ENCODE results near the gene AFM. TPM values are rescaled to one million over a fixed set of nuclear protein-coding genes. Genes with fewer than 3 reads are reported as not detected.

Gene AFM
- total RNA-seq, 5 donors from 2014 or later (not counting 1 experiment from before 2014, with no cell fraction given): 0.18 TPM; not detected in 4

DNA sequence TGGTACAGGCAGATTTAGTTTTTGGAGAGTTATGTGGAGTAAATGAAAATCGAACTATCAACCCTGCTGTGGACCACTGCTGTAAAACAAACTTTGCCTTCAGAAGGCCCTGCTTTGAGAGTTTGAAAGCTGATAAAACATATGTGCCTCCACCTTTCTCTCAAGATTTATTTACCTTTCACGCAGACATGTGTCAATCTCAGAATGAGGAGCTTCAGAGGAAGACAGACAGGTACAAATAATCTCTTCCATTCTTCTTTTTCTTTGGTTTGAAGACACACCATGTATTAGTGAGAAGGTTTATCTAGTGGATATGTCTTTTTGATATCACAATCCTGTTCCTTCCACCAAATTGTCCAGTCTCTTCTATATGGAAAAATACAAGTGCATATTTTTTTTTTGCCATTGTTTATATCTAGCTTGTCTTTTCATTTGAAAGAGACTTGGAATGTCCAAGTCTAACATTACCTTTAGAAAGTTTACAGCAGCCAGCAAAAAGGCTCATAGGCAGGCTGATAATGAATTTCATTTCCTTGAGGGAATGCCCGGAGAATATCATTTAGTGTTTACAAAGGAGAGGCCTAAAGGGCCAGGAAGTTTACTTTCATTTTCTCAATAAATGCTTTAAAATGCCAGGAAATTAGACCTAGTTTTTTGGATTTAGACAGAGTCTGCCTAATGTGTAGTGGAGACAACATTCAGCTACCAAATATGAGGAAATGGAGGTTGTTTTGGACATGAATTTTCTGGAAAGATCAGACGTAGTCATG lies 18.6 kb downstream of the AFM start:
- no peaks in the 10 kb centered on the region for H3K27me3 Mint-ChIP-seq

GRCh38 chr4:73501664-73502265 lies 20.2 kb downstream of the AFM start:
- CTCF ChIA-PET: no interaction called here
- no peak overlapping the region for H3K4me3 ChIP-seq (ENCODE audit: control insufficient read depth in 1 of 2, extremely low read depth in 1 of 2, low read length in 1 of 2)
- Mint-ChIP-seq H3K4me3 (no peak overlapping the region), H3K9me3 (no peaks in the 10 kb centered on the region), H3K27me3 (no peaks in the 10 kb centered on the region), H3K27ac (no peak overlapping the region), H3K36me3 (no peaks in the 10 kb centered on the region), H3K4me1 (peaks cover 0 to 2% (median 0%) of the 10 kb centered on the region in 3 donors)
- no peaks in the 10 kb centered on the region for H3K9me3 ChIP-seq
- H3K27me3 ChIP-seq (replicated peaks in 1 of 2; ENCODE audit: control insufficient read depth in 2 of 2, extremely low read depth in 1 of 2, insufficient read depth in 2 of 2, low read length in 1 of 2): no peaks in the 10 kb centered on the region
- no peak for ATAC-seq (replicated peaks in 1 of 4)
- H3K36me3 ChIP-seq (ENCODE audit: control insufficient read depth in 2 of 2, extremely low read depth in 1 of 2, insufficient read depth in 1 of 2, low read length in 1 of 2): no peaks in the 10 kb centered on the region
- POLR2A ChIA-PET: no interaction called here
- WGBS (ENCODE audit: insufficient coverage): 91% methylated on average over 3 of the region's 5 CpGs
- DNase-seq: no peak
- no peak overlapping the region for H3K27ac ChIP-seq (ENCODE audit: low read length)
- H3K4me1 ChIP-seq (ENCODE audit: control insufficient read depth in 1 of 2, extremely low read depth in 1 of 2, insufficient read depth in 2 of 2, low read length in 2 of 2): no peaks in the 10 kb centered on the region

More for the DNA sequence above, 18.6 kb downstream of the AFM start:
- CTCF ChIA-PET: no interaction called here
- ATAC-seq (replicated peaks in 1 of 4) (no peak), DNase-seq (no peak)
- POLR2A ChIA-PET: no interaction called here
- Histone ChIP-seq H3K27me3 (replicated peaks in 1 of 2; ENCODE audit: control insufficient read depth in 2 of 2, extremely low read depth in 1 of 2, insufficient read depth in 2 of 2, low read length in 1 of 2) (no peaks in the 10 kb centered on the region), H3K9me3 (no peaks in the 10 kb centered on the region), H3K36me3 (ENCODE audit: control insufficient read depth in 2 of 2, extremely low read depth in 1 of 2, insufficient read depth in 1 of 2, low read length in 1 of 2) (no peaks in the 10 kb centered on the region), H3K4me1 (ENCODE audit: control insufficient read depth in 1 of 2, extremely low read depth in 1 of 2, insufficient read depth in 2 of 2, low read length in 2 of 2) (no peaks in the 10 kb centered on the region), H3K27ac (ENCODE audit: low read length) (no peak overlapping the region), H3K4me3 (ENCODE audit: control insufficient read depth in 1 of 2, extremely low read depth in 1 of 2, low read length in 1 of 2) (no peak overlapping the region)
- no CpG with 5 or more reads among the region's 4 CpGs for WGBS (ENCODE audit: insufficient coverage)
- Mint-ChIP-seq H3K4me1 (peaks cover 0 to 2% (median 0%) of the 10 kb centered on the region in 3 donors), H3K9me3 (no peaks in the 10 kb centered on the region), H3K36me3 (no peaks in the 10 kb centered on the region), H3K27ac (no peak overlapping the region), H3K4me3 (no peak overlapping the region)

DNA sequence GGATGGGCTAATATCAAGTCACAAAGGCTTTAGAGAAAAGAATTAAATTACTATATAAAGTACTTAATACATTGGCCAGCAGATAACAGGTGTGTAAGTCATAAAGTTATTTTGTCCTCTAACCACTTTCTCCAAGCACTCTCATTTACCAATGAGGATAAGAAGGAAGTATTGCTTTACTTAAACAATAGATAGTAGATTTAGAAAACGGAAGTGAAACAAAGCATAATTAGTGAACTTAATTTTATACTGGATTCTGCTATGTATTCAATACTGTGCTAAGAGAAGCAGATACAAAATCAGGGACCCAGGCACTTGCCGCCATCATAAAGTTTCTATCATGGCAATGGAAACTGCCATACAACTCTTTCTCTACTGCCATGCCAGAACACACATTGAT lies 24.0 kb downstream of the AFM start:
- no peaks in the 10 kb centered on the region for H3K4me1 Mint-ChIP-seq
- no peak overlapping the region for H3K4me3 Mint-ChIP-seq
- ATAC-seq (replicated peaks in 1 of 4) (no peak), DNase-seq (no peak)
- no CpG with 5 or more reads among the region's 2 CpGs for WGBS (ENCODE audit: insufficient coverage)
- H3K9me3 ChIP-seq: no peaks in the 10 kb centered on the region
- H3K4me3 ChIP-seq (ENCODE audit: control insufficient read depth in 1 of 2, extremely low read depth in 1 of 2, low read length in 1 of 2): no peak overlapping the region
- H3K9me3 Mint-ChIP-seq: no peaks in the 10 kb centered on the region
- ChIA-PET POLR2A (no interaction called here), CTCF (no interaction called here)
- no peaks in the 10 kb centered on the region for H3K4me1 ChIP-seq (ENCODE audit: control insufficient read depth in 1 of 2, extremely low read depth in 1 of 2, insufficient read depth in 2 of 2, low read length in 2 of 2)
- no peaks in the 10 kb centered on the region for H3K36me3 Mint-ChIP-seq
- H3K27me3 Mint-ChIP-seq: peaks cover 0 to 3% of the 10 kb centered on the region in 2 donors
- H3K27me3 ChIP-seq (replicated peaks in 1 of 2; ENCODE audit: control insufficient read depth in 2 of 2, extremely low read depth in 1 of 2, insufficient read depth in 2 of 2, low read length in 1 of 2): no peaks in the 10 kb centered on the region
- H3K36me3 ChIP-seq (ENCODE audit: control insufficient read depth in 2 of 2, extremely low read depth in 1 of 2, insufficient read depth in 1 of 2, low read length in 1 of 2): no peaks in the 10 kb centered on the region
- no peak overlapping the region for H3K27ac ChIP-seq (ENCODE audit: low read length)
- no peak overlapping the region for H3K27ac Mint-ChIP-seq

- Histone ChIP-seq H3K36me3 (ENCODE audit: control insufficient read depth in 2 of 2, extremely low read depth in 1 of 2, insufficient read depth in 1 of 2, low read length in 1 of 2) (no peaks in the 10 kb centered on the region), H3K27me3 (replicated peaks in 1 of 2; ENCODE audit: control insufficient read depth in 2 of 2, extremely low read depth in 1 of 2, insufficient read depth in 2 of 2, low read length in 1 of 2) (no peaks in the 10 kb centered on the region), H3K4me1 (ENCODE audit: control insufficient read depth in 1 of 2, extremely low read depth in 1 of 2, insufficient read depth in 2 of 2, low read length in 2 of 2) (no peaks in the 10 kb centered on the region), H3K9me3 (no peaks in the 10 kb centered on the region), H3K4me3 (ENCODE audit: control insufficient read depth in 1 of 2, extremely low read depth in 1 of 2, low read length in 1 of 2) (no peak overlapping the region), H3K27ac (ENCODE audit: low read length) (no peak overlapping the region)
- ChIA-PET CTCF (no interaction called here), POLR2A (no interaction called here)
- no peaks in the 10 kb centered on the region for H3K4me1 Mint-ChIP-seq
- H3K9me3 Mint-ChIP-seq: no peaks in the 10 kb centered on the region
- no peak overlapping the region for H3K4me3 Mint-ChIP-seq
- no peaks in the 10 kb centered on the region for H3K36me3 Mint-ChIP-seq
- H3K27ac Mint-ChIP-seq: no peak overlapping the region
- H3K27me3 Mint-ChIP-seq: peaks cover 0 to 3% of the 10 kb centered on the region in 2 donors
- ATAC-seq (replicated peaks in 1 of 4) (no peak), DNase-seq (no peak)
These were observed 26.0 kb downstream of the AFM start for GRCh38 chr4:73507541-73507940.

DNA sequence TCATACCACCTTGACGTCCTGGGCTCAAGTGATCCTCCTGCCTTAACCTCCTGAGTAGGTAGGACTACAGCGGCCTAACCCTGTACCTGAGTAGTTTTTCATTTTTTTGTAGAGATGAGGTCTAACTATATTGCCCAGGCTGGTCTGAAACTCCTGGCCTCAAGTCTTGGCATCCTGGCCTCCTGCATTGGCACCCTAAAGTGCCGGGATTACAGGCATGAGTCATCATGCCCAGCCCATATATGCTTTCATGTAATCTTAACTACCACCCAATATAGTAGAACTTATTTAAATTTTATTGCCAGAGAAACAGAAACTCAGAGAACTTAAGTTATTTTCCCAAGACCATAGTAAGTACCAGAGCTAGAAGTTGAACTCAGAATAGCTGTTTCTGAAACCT lies 27.1 kb downstream of the AFM start:
- Mint-ChIP-seq H3K27ac (no peak overlapping the region), H3K9me3 (no peaks in the 10 kb centered on the region), H3K4me3 (no peak overlapping the region), H3K36me3 (no peaks in the 10 kb centered on the region), H3K4me1 (no peaks in the 10 kb centered on the region), H3K27me3 (peaks cover 0 to 3% of the 10 kb centered on the region in 2 donors)
- Histone ChIP-seq H3K9me3 (no peaks in the 10 kb centered on the region), H3K27ac (ENCODE audit: low read length) (no peak overlapping the region), H3K4me3 (ENCODE audit: control insufficient read depth in 1 of 2, extremely low read depth in 1 of 2, low read length in 1 of 2) (no peak overlapping the region), H3K4me1 (ENCODE audit: control insufficient read depth in 1 of 2, extremely low read depth in 1 of 2, insufficient read depth in 2 of 2, low read length in 2 of 2) (no peaks in the 10 kb centered on the region), H3K36me3 (ENCODE audit: control insufficient read depth in 2 of 2, extremely low read depth in 1 of 2, insufficient read depth in 1 of 2, low read length in 1 of 2) (no peaks in the 10 kb centered on the region), H3K27me3 (replicated peaks in 1 of 2; ENCODE audit: control insufficient read depth in 2 of 2, extremely low read depth in 1 of 2, insufficient read depth in 2 of 2, low read length in 1 of 2) (no peaks in the 10 kb centered on the region)
- POLR2A ChIA-PET: no interaction called here
- ATAC-seq (replicated peaks in 1 of 4): no peak
- no CpG with 5 or more reads among the region's 3 CpGs for WGBS (ENCODE audit: insufficient coverage)
- DNase-seq: no peak
- CTCF ChIA-PET: no interaction called here

GRCh38 chr4:73518340-73518739 lies 36.8 kb downstream of the AFM start:
- WGBS (ENCODE audit: insufficient coverage): 60% methylated on average over 2 of the region's 3 CpGs
- H3K27me3 Mint-ChIP-seq: peaks cover 3% of the 10 kb centered on the region in 2 donors
- Histone ChIP-seq H3K27ac (ENCODE audit: low read length) (no peak overlapping the region), H3K4me1 (ENCODE audit: control insufficient read depth in 1 of 2, extremely low read depth in 1 of 2, insufficient read depth in 2 of 2, low read length in 2 of 2) (no peaks in the 10 kb centered on the region), H3K27me3 (replicated peaks in 1 of 2; ENCODE audit: control insufficient read depth in 2 of 2, extremely low read depth in 1 of 2, insufficient read depth in 2 of 2, low read length in 1 of 2) (no peaks in the 10 kb centered on the region), H3K36me3 (ENCODE audit: control insufficient read depth in 2 of 2, extremely low read depth in 1 of 2, insufficient read depth in 1 of 2, low read length in 1 of 2) (no peaks in the 10 kb centered on the region), H3K4me3 (ENCODE audit: control insufficient read depth in 1 of 2, extremely low read depth in 1 of 2, low read length in 1 of 2) (no peak overlapping the region), H3K9me3 (no peaks in the 10 kb centered on the region)
- H3K4me1 Mint-ChIP-seq: no peaks in the 10 kb centered on the region
- ATAC-seq (replicated peaks in 1 of 4) (no peak), DNase-seq (no peak)
- ChIA-PET CTCF (no interaction called here), POLR2A (no interaction called here)
- H3K36me3 Mint-ChIP-seq: no peaks in the 10 kb centered on the region
- H3K9me3 Mint-ChIP-seq: peaks cover 0 to 3% (median 0%) of the 10 kb centered on the region in 3 donors
- no peak overlapping the region for H3K4me3 Mint-ChIP-seq
- H3K27ac Mint-ChIP-seq: no peak overlapping the region
